ENCODE results near the gene BCAS3. TPM values are rescaled to one million over a fixed set of nuclear protein-coding genes. Genes with fewer than 3 reads are reported as not detected.

BCAS3 gene
- total RNA-seq, 2 experiments from 2014 or later, result 13.4 to 14.5 TPM

DNA sequence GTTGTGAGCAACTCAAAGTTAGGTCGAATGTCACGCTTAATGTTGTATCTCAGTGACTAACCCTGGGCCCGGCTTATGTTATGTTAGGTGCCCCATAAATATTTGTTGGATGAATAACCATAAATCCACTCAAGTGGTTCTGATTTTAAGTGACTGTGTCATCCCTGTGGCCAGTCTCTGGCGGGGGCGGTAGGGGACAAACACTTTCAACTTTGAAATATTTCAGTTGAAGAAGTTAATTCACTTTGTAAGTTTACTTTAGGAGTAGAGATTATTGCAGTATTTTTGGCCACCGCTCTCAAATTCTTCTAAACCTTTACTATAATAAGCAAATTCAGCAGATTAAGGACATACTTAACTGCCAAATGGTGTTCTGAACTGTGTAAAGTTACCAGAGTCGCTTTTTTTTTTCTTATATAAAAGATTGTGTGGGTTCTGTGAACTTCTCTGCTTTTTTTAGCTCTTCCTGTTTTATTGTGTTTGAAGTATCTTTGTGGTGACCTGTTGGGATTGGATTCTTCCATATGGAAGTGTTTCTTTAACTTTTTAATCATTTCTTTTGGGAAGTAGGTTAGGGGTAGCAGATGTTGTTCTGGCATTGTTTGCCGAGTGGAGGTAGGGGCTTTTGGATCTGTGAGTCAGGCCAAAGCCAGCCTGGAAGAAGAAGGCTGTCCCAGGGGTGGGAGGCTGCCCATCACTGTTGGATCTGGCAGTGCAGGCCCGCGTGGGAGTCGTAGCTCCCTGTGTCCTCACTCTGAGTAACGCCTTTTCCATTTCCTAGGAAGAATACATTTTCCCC lies 660.5 kb downstream of the BCAS3 start:
- no TSS peak for BruUV-seq (replicated peaks)
- Histone ChIP-seq H3K9me2 (ENCODE audit: insufficient read depth, low read length) (no peaks in the 10 kb centered on the region), H3K9me3 (ENCODE audit: low read length) (no peaks in the 10 kb centered on the region), H3K36me3 (ENCODE audit: insufficient read depth, low read length) (no peaks in the 10 kb centered on the region), H2AFZ (ENCODE audit: low read length) (no peak overlapping the region), H3K4me3 (ENCODE audit: low read depth, low read length, poor library complexity, severe bottlenecking) (no peak overlapping the region), H4K20me1 (ENCODE audit: insufficient read depth, low read length) (no peaks in the 10 kb centered on the region), H3K4me1 (ENCODE audit: insufficient read depth, low read length, poor library complexity, severe bottlenecking) (no peaks in the 10 kb centered on the region), H3K79me2 (ENCODE audit: insufficient read depth, low read depth, low read length) (no peaks in the 10 kb centered on the region), H3K27ac (ENCODE audit: low read depth, low read length, poor library complexity, severe bottlenecking) (no peak overlapping the region), H3K4me2 (ENCODE audit: low read length) (no peak overlapping the region)
- ChIA-PET CTCF (ENCODE audit: unreplicated experiment) (no interaction called here), POLR2A (no interaction called here)
- DNase-seq (ENCODE audit: low spot score), result no peak
- TF ChIP-seq EZH2phosphoT487 (IDR thresholded peaks at IDR 0.05; ENCODE audit: borderline replicate concordance, low read depth, low read length), result no peak
- intact Hi-C loops (cut with micrococcal nuclease; ENCODE audit: unreplicated experiment), result no loop called here

- Histone ChIP-seq H3K36me3 (ENCODE audit: insufficient read depth, low read length) (no peaks in the 10 kb centered on the region), H3K4me1 (ENCODE audit: insufficient read depth, low read length, poor library complexity, severe bottlenecking) (no peaks in the 10 kb centered on the region), H2AFZ (ENCODE audit: low read length) (no peak overlapping the region), H3K27ac (ENCODE audit: low read depth, low read length, poor library complexity, severe bottlenecking) (no peak overlapping the region), H3K9me3 (ENCODE audit: low read length) (no peaks in the 10 kb centered on the region), H3K79me2 (ENCODE audit: insufficient read depth, low read depth, low read length) (no peaks in the 10 kb centered on the region), H3K4me3 (ENCODE audit: low read depth, low read length, poor library complexity, severe bottlenecking) (no peak overlapping the region), H3K4me2 (ENCODE audit: low read length) (no peak overlapping the region), H4K20me1 (ENCODE audit: insufficient read depth, low read length) (no peaks in the 10 kb centered on the region), H3K9me2 (ENCODE audit: insufficient read depth, low read length) (no peaks in the 10 kb centered on the region)
- no TSS peak for BruUV-seq (replicated peaks)
- no peak for DNase-seq (ENCODE audit: low spot score)
- ChIA-PET POLR2A (interaction anchor here (0.6 kb wide), 1 partner anchor 293 kb away, joined by 3 read pairs; no protein-coding TSS in a partner anchor), CTCF (ENCODE audit: unreplicated experiment) (no interaction called here)
- TF ChIP-seq, protein P1, sequence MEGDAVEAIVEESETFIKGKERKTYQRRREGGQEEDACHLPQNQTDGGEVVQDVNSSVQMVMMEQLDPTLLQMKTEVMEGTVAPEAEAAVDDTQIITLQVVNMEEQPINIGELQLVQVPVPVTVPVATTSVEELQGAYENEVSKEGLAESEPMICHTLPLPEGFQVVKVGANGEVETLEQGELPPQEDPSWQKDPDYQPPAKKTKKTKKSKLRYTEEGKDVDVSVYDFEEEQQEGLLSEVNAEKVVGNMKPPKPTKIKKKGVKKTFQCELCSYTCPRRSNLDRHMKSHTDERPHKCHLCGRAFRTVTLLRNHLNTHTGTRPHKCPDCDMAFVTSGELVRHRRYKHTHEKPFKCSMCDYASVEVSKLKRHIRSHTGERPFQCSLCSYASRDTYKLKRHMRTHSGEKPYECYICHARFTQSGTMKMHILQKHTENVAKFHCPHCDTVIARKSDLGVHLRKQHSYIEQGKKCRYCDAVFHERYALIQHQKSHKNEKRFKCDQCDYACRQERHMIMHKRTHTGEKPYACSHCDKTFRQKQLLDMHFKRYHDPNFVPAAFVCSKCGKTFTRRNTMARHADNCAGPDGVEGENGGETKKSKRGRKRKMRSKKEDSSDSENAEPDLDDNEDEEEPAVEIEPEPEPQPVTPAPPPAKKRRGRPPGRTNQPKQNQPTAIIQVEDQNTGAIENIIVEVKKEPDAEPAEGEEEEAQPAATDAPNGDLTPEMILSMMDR (conservative IDR thresholded peaks at IDR 0.05; ENCODE audit: low read length), result no peak
- no peak for TF ChIP-seq EZH2phosphoT487 (IDR thresholded peaks at IDR 0.05; ENCODE audit: borderline replicate concordance, low read depth, low read length)
- intact Hi-C loops (cut with micrococcal nuclease; ENCODE audit: unreplicated experiment), result no loop called here
These were observed 661.3 kb downstream of the BCAS3 start for GRCh38 chr17:61338874-61339478.

DNA sequence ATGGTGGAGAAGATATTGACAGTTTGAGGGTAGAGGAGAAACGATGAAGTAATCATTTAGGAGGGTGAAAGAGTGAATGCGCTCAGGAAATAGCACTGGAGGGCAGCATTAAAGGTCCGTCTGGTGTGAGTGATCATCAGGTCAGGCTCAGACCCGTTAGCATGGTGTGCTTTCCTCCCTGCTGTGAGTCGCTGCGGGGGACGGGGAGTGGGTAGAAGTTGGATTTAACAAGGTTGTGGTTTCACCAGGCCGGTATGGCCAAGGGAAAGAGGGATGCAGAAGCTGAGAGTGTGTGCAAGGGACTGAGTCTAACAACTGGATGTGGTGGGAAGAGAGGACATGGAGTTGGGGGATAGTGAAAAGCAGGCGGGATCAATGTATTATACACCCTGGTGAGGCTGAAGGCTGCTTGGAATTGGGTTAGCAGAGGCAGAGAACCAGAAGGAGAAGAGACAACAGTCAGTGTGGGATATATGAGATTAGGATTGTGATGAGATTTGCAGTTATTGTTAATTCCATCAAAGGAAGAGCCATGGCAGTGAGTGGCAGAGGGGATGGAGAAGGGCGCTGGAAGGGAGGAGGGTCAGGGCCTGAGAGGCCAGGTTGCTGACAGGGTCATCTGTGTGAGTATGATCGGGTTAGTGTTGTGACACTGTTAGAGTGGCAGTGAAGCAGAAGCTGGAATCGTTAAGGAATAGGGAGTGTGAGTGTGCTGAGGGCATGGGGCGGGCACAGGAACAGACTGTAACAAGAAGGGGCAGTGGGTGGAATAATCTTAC lies 663.0 kb downstream of the BCAS3 start:
- intact Hi-C loops (cut with micrococcal nuclease; ENCODE audit: unreplicated experiment), result no loop called here
- POLR2A ChIA-PET, result no interaction called here
- Histone ChIP-seq H4K20me1 (ENCODE audit: insufficient read depth, low read length) (no peaks in the 10 kb centered on the region), H3K4me1 (ENCODE audit: insufficient read depth, low read length, poor library complexity, severe bottlenecking) (no peaks in the 10 kb centered on the region), H3K27ac (ENCODE audit: low read depth, low read length, poor library complexity, severe bottlenecking) (no peak overlapping the region), H3K4me3 (ENCODE audit: low read depth, low read length, poor library complexity, severe bottlenecking) (no peak overlapping the region), H3K36me3 (ENCODE audit: insufficient read depth, low read length) (no peaks in the 10 kb centered on the region), H2AFZ (ENCODE audit: low read length) (no peak overlapping the region), H3K9me3 (ENCODE audit: low read length) (no peaks in the 10 kb centered on the region), H3K4me2 (ENCODE audit: low read length) (no peak overlapping the region), H3K9me2 (ENCODE audit: insufficient read depth, low read length) (no peaks in the 10 kb centered on the region), H3K79me2 (ENCODE audit: insufficient read depth, low read depth, low read length) (no peaks in the 10 kb centered on the region)
- DNase-seq (ENCODE audit: low spot score), result no peak
- BruUV-seq (replicated peaks), result no TSS peak
- CTCF ChIA-PET (ENCODE audit: unreplicated experiment), result no interaction called here
- TF ChIP-seq EZH2phosphoT487 (IDR thresholded peaks at IDR 0.05; ENCODE audit: borderline replicate concordance, low read depth, low read length), result no peak
- TF ChIP-seq, protein P1 (conservative IDR thresholded peaks at IDR 0.05; ENCODE audit: low read length), result no peak
